Subcutaneous abdominal adipose tissue (tissue), 5 donors: ENCODE measurements around the gene TMEM207.

Experiments
- H3K27ac ChIP-seq: one replicate; pipeline ENCODE4 v1.7.0; 2013; ENCODE audit warnings: low read depth, mild to moderate bottlenecking, inconsistent platforms, low read length, moderate library complexity
- H3K27me3 ChIP-seq, 5 donors: one replicate each; pipeline ENCODE4 v1.7.0; 2013; ENCODE audit warnings: low read length in 5 of 5, inconsistent platforms in 1 of 5; ENCODE audit not compliant: control insufficient read depth in 5 of 5, insufficient read depth in 4 of 5
- H3K36me3 ChIP-seq, 5 donors: one replicate each; pipeline ENCODE4 v1.7.0; 2013; ENCODE audit warnings: low read length in 5 of 5; ENCODE audit not compliant: control insufficient read depth in 5 of 5, insufficient read depth in 5 of 5
- H3K4me1 ChIP-seq, 5 donors: one replicate each; pipeline ENCODE4 v1.7.0; 2013; ENCODE audit warnings: low read length in 5 of 5, mild to moderate bottlenecking in 3 of 5, moderate library complexity in 1 of 5; ENCODE audit not compliant: control insufficient read depth in 5 of 5, insufficient read depth in 5 of 5
- H3K4me3 ChIP-seq, 5 donors: one replicate each; pipeline ENCODE4 v1.7.0; 2013; ENCODE audit warnings: low read length in 5 of 5, low read depth in 1 of 5
- H3K9ac ChIP-seq, 5 donors: one replicate each; pipeline ENCODE4 v1.7.0; 2013; ENCODE audit warnings: low read length in 5 of 5, mild to moderate bottlenecking in 4 of 5, moderate library complexity in 3 of 5
- H3K9me3 ChIP-seq, 5 donors: one replicate each; pipeline ENCODE4 v1.7.0; 2013; ENCODE audit warnings: low read length in 5 of 5; ENCODE audit not compliant: control insufficient read depth in 5 of 5
- donor health status: healthy.
- donor health status: healthy.
- donor health status: healthy.
- donor health status: healthy.
- donor health status: healthy.

The TMEM207 gene

DNA sequence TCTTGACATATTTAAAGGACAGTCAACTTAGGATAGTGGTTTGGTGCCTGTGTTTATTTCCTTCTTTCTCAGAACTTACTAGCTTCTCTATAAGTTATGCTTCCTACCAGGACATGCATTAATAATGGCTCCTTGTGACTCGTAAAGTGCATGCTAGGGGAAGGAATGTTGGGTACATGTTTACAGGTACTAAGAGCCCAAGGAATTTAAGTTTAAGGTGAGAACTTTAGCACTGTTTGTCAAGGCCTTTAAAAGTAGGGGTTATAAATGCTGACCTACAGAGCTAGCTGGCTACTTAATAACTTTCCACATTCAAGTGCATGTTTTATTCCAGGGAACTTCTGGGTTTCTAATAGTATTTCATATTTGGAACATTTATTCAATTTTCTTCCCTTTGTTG is at the start of gene TMEM207:
Gene TMEM207 (minus strand): TSS at position 101 of the 400 bp plus-strand sequence. CDS start 92 bp downstream, at position 9.
- Histone ChIP-seq H3K27me3 (no peaks in the 10 kb centered on the region), H3K36me3 (no peaks in the 10 kb centered on the region), H3K27ac (no peak within 1 kb of the TSS), H3K9ac (no peak within 1 kb of the TSS), H3K4me1 (no peaks in the 10 kb centered on the region), H3K9me3 (no peaks in the 10 kb centered on the region), H3K4me3 (no peak within 1 kb of the TSS)

GRCh38 chr3:190499122-190499521 is 49.4 kb upstream of the TMEM207 start:
- Histone ChIP-seq H3K9me3 (no peaks in the 10 kb centered on the region), H3K27me3 (peaks cover 0 to 4% (median 0%) of the 10 kb centered on the region in 5 donors), H3K4me3 (no peak overlapping the region), H3K27ac (no peak overlapping the region), H3K9ac (no peak overlapping the region), H3K4me1 (no peaks in the 10 kb centered on the region), H3K36me3 (no peaks in the 10 kb centered on the region)

GRCh38 chr3:190498293-190498692 is 48.6 kb upstream of the TMEM207 start:
- no peaks in the 10 kb centered on the region for H3K4me1 ChIP-seq
- no peak overlapping the region for H3K27ac ChIP-seq
- H3K9me3 ChIP-seq, result no peaks in the 10 kb centered on the region
- peaks cover 0 to 4% (median 0%) of the 10 kb centered on the region in 5 donors for H3K27me3 ChIP-seq
- no peak overlapping the region for H3K9ac ChIP-seq
- H3K36me3 ChIP-seq, result no peaks in the 10 kb centered on the region
- no peak overlapping the region for H3K4me3 ChIP-seq

DNA sequence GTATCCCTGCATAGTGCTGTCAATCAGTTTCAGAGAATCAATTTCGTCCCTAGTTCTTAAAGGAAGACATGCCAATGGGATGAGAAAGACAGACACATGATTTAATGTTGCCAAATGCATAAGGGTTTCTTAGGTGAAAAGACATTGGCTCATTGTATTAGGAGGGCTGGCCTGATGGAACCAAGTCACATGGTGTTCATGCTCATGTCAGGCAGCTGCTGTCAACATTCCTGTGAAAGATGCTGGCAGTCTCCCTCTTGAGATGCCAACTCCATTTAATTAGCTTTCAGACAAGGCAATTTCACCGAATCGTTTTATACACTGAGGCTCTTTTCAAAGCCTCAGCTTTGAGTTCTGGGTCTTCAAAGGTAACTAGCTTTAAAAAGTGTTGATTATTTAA is 48.1 kb upstream of the TMEM207 start:
- Histone ChIP-seq H3K36me3 (no peaks in the 10 kb centered on the region), H3K27ac (no peak overlapping the region), H3K4me3 (no peak overlapping the region), H3K27me3 (peaks cover 0 to 4% (median 0%) of the 10 kb centered on the region in 5 donors), H3K9me3 (no peaks in the 10 kb centered on the region), H3K4me1 (no peaks in the 10 kb centered on the region), H3K9ac (no peak overlapping the region)

GRCh38 chr3:190496859-190497258 is 47.2 kb upstream of the TMEM207 start:
- no peaks in the 10 kb centered on the region for H3K27me3 ChIP-seq

GRCh38 chr3:190495796-190496195 is 46.1 kb upstream of the TMEM207 start:
- no peaks in the 10 kb centered on the region for H3K4me1 ChIP-seq
- H3K27me3 ChIP-seq, result no peaks in the 10 kb centered on the region
- no peaks in the 10 kb centered on the region for H3K9me3 ChIP-seq
- no peaks in the 10 kb centered on the region for H3K36me3 ChIP-seq
- no peak overlapping the region for H3K27ac ChIP-seq
- no peak overlapping the region for H3K9ac ChIP-seq
- H3K4me3 ChIP-seq, result no peak overlapping the region

More at GRCh38 chr3:190496859-190497258, 47.2 kb upstream of the TMEM207 start:
- Histone ChIP-seq H3K27ac (no peak overlapping the region), H3K36me3 (no peaks in the 10 kb centered on the region), H3K4me3 (no peak overlapping the region), H3K9me3 (no peaks in the 10 kb centered on the region), H3K4me1 (no peaks in the 10 kb centered on the region), H3K9ac (no peak overlapping the region)

- H3K36me3 ChIP-seq, result no peaks in the 10 kb centered on the region
- no peaks in the 10 kb centered on the region for H3K27me3 ChIP-seq
- no peak overlapping the region for H3K27ac ChIP-seq
- no peaks in the 10 kb centered on the region for H3K9me3 ChIP-seq
- H3K4me1 ChIP-seq, result no peaks in the 10 kb centered on the region
- no peak overlapping the region for H3K4me3 ChIP-seq
- no peak overlapping the region for H3K9ac ChIP-seq
Measured at GRCh38 chr3:190495354-190495753, 45.7 kb upstream of the TMEM207 start.

- Histone ChIP-seq H3K36me3 (no peaks in the 10 kb centered on the region), H3K9ac (no peak overlapping the region), H3K4me1 (no peaks in the 10 kb centered on the region), H3K27ac (no peak overlapping the region), H3K4me3 (no peak overlapping the region), H3K27me3 (no peaks in the 10 kb centered on the region), H3K9me3 (no peaks in the 10 kb centered on the region)
Measured at GRCh38 chr3:190494907-190495306, 45.2 kb upstream of the TMEM207 start.

- H3K4me1 ChIP-seq, result no peaks in the 10 kb centered on the region
- no peak overlapping the region for H3K4me3 ChIP-seq
- H3K27ac ChIP-seq, result no peak overlapping the region
- H3K27me3 ChIP-seq, result peaks cover 0 to 5% (median 0%) of the 10 kb centered on the region in 5 donors
- no peak overlapping the region for H3K9ac ChIP-seq
- no peaks in the 10 kb centered on the region for H3K36me3 ChIP-seq
- no peaks in the 10 kb centered on the region for H3K9me3 ChIP-seq
Measured at GRCh38 chr3:190492966-190493365, 43.3 kb upstream of the TMEM207 start.

DNA sequence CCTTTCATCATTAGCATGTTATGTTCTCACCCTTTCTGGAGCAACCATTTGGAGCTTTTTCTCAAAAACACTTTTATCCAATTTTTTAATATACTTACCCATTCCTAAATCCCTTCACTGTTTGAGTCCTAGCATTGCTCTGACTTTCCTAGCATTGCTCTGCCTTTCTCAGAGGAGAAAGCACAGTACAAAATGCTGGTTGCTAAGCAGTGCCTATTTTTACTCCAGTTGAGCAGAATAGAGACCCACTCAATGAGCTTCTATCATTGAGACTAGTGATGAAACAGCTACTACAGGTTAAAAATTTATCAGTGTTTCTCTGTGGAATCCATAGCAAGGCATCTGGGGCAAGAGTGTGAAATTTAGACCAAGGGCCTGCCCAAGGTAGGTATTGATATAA is 42.4 kb upstream of the TMEM207 start:
- no peaks in the 10 kb centered on the region for H3K9me3 ChIP-seq
- H3K4me1 ChIP-seq, result no peaks in the 10 kb centered on the region
- H3K9ac ChIP-seq, result no peak overlapping the region
- H3K27me3 ChIP-seq, result peaks cover 2 to 10% (median 4%) of the 10 kb centered on the region in 5 donors
- H3K4me3 ChIP-seq, result no peak overlapping the region
- H3K27ac ChIP-seq, result no peak overlapping the region
- H3K36me3 ChIP-seq, result no peaks in the 10 kb centered on the region
